SK-N-SH (cell line): Measurements from ENCODE around the gene OGFOD2. TPM values are rescaled to one million over a fixed set of nuclear protein-coding genes. Genes with fewer than 3 reads are reported as not detected.

Experiments
- CTCF ChIA-PET: fragments of 300-600, 350-600 bp; formaldehyde crosslinking; extraction: SDS; loops from one replicate; lab custom pipeline; 2021; lab: Yijun Ruan, JAX
- POLR2A ChIA-PET: fragments of 350-600 bp; sonication (Branson Sonifier 250); formaldehyde crosslinking; extraction: SDS; loops from one replicate; lab custom pipeline; 2020; ENCODE audit warnings: antibody characterized with exemption, inconsistent platforms; lab: Yijun Ruan, JAX
- DNase-seq: peaks from one replicate; pipeline ENCODE4 v3.0.0; 2012
- H2AFZ ChIP-seq: fragments of 200-600 bp; sonication (generic); 2 replicates; pipeline ENCODE4 v1.8.1; 2016; ENCODE audit warnings: antibody characterized with exemption, mild to moderate bottlenecking, low read depth
- H3F3A ChIP-seq: fragments of 200-600 bp; sonication (generic); replicated peaks from 2 replicates; pipeline ENCODE3; 2016; ENCODE audit warnings: antibody characterized with exemption, mild to moderate bottlenecking; ENCODE audit not compliant: insufficient read depth
- H3K27ac ChIP-seq, 2 experiments: fragments of 200-500 bp in 1 of 2; fragments of 200-600 bp in 1 of 2; sonication (Bioruptor generic) in 1 of 2; sonication (generic), shearing (Covaris generic) in 1 of 2; 2 replicates each; pipeline versions ENCODE4 v1.5.1 to v1.6.1; 2014 to 2016; ENCODE audit warnings: low read depth in 2 of 2, inconsistent platforms in 1 of 2, low read length in 1 of 2, mild to moderate bottlenecking in 1 of 2, mixed read lengths in 1 of 2
- H3K27me3 ChIP-seq: fragments of 200-600 bp; sonication (generic), shearing (Covaris generic); 2 replicates; pipeline ENCODE4 v1.6.1; 2016; ENCODE audit warnings: mixed run types; ENCODE audit not compliant: insufficient read depth
- H3K36me3 ChIP-seq, 2 experiments: fragments of 200-500 bp in 1 of 2; fragments of 200-600 bp in 1 of 2; sonication (Bioruptor generic) in 1 of 2; sonication (generic) in 1 of 2; replicated peaks in 1 of 2; 2 replicates each; pipeline versions ENCODE3 to v1.5.1; 2014 to 2016; ENCODE audit warnings: low read length in 1 of 2, mild to moderate bottlenecking in 1 of 2; ENCODE audit not compliant: insufficient read depth in 2 of 2, control insufficient read depth in 1 of 2
- H3K4me1 ChIP-seq, 2 experiments: fragments of 200-500 bp in 1 of 2; fragments of 200-600 bp in 1 of 2; sonication (Bioruptor generic) in 1 of 2; sonication (generic), shearing (Covaris generic) in 1 of 2; 2 replicates each; pipeline versions ENCODE4 v1.5.1 to v1.6.1; 2014 to 2016; ENCODE audit warnings: low read depth in 1 of 2, low read length in 1 of 2, mixed run types in 1 of 2; ENCODE audit not compliant: insufficient read depth in 2 of 2, control insufficient read depth in 1 of 2
- H3K4me2 ChIP-seq: fragments of 200-600 bp; sonication (generic), shearing (Covaris generic); 2 replicates; pipeline ENCODE4 v1.6.1; 2017; ENCODE audit warnings: mixed run types
- H3K4me3 ChIP-seq, 2 experiments: fragments of 200-500 bp in 1 of 2; fragments of 200-600 bp in 1 of 2; sonication (Bioruptor generic) in 1 of 2; sonication (generic), shearing (Covaris generic) in 1 of 2; 2 replicates each; pipeline versions ENCODE4 v1.5.1 to v1.8.1; 2014 to 2016; ENCODE audit warnings: low read depth in 2 of 2, inconsistent platforms in 1 of 2, low read length in 1 of 2, mild to moderate bottlenecking in 1 of 2, mixed read lengths in 1 of 2, moderate library complexity in 1 of 2
- H3K79me2 ChIP-seq: fragments of 200-600 bp; sonication (generic); 2 replicates; pipeline ENCODE4 v1.8.1; 2017; ENCODE audit warnings: mild to moderate bottlenecking; ENCODE audit not compliant: insufficient read depth
- H3K9ac ChIP-seq: fragments of 200-600 bp; sonication (generic); 2 replicates; pipeline ENCODE4 v1.6.1; 2017; ENCODE audit warnings: mixed run types
- H3K9me2 ChIP-seq: fragments of 200-600 bp; sonication (generic); 2 replicates; pipeline ENCODE4 v1.6.1; 2017; ENCODE audit warnings: mixed run types
- H3K9me3 ChIP-seq: fragments of 200-600 bp; sonication (generic); 2 replicates; pipeline ENCODE4 v1.6.1; 2017; ENCODE audit warnings: mixed run types, mild to moderate bottlenecking, moderate library complexity
- H4K20me1 ChIP-seq: fragments of 200-600 bp; sonication (generic); 2 replicates; pipeline ENCODE4 v1.6.1; 2017; ENCODE audit warnings: mild to moderate bottlenecking, mixed run types; ENCODE audit not compliant: insufficient read depth
- ELF1 ChIP-seq: IDR thresholded peaks from 2 replicates; pipeline ENCODE4 v1.4.0; 2012
- GATA2 ChIP-seq: sonication (generic); formaldehyde crosslinking; IDR thresholded peaks from 2 replicates; pipeline ENCODE4 v1.5.0; 2020; ENCODE audit warnings: mild to moderate bottlenecking, missing genetic modification reagents
- IRF3 ChIP-seq: fragments of 150-350 bp; IDR thresholded peaks from 2 replicates; pipeline ENCODE4 v1.6.1; 2016; ENCODE audit warnings: mild to moderate bottlenecking, low read depth, low read length
- JUND ChIP-seq: IDR thresholded peaks from 2 replicates; pipeline ENCODE4 v1.4.0; 2012
- NFIC ChIP-seq: IDR thresholded peaks from 2 replicates; pipeline ENCODE4 v1.4.0; 2012; ENCODE audit warnings: borderline replicate concordance
- REST ChIP-seq: IDR thresholded peaks from 2 replicates; pipeline ENCODE4 v1.6.1; 2012; ENCODE audit warnings: mild to moderate bottlenecking, low read depth, low read length, moderate library complexity
- RXRA ChIP-seq: IDR thresholded peaks from 2 replicates; pipeline ENCODE4 v1.4.0; 2012; ENCODE audit warnings: low read depth, mild to moderate bottlenecking, borderline replicate concordance
- TCF12 ChIP-seq: IDR thresholded peaks from 2 replicates; pipeline ENCODE4 v1.4.0; 2012
- YY1 ChIP-seq: IDR thresholded peaks from 2 replicates; pipeline ENCODE4 v1.4.0; 2012; ENCODE audit warnings: low read depth, mild to moderate bottlenecking
- ZBTB33 ChIP-seq: IDR thresholded peaks from 2 replicates; pipeline ENCODE4 v1.4.0; 2012; ENCODE audit warnings: low read depth, borderline replicate concordance
- WGBS: methylation state at CpG from one replicate; pipeline ENCODE4 v1.1.6; 2017; ENCODE audit warnings: low lambda C conversion rate; 5-methylcytosine and 5-hydroxymethylcytosine counted together
- polyA plus RNA-seq, 3 experiments: library from polyadenylated mRNA; depleted of rRNA; stranded (reverse); fragments of >200 nt; gene quantifications; 2 replicates each; pipeline ENCODE4 v1.2.3, GENCODE V29; 2012

OGFOD2 gene
- polyA plus RNA-seq, 1 of the 3 experiments (the other 2 are of a cell fraction) = 22.0 TPM

GRCh38 chr12:122982963-122983788 lies 8.1 kb downstream of the OGFOD2 start:
- no peak overlapping the region; the same call in 1 of the 2 replicates for H3K4me2 ChIP-seq
- no peak for DNase-seq
- no peak for TF ChIP-seq NFIC
- TF ChIP-seq GATA2 = no peak
- no peak for TF ChIP-seq RXRA
- no peak for TF ChIP-seq JUND
- no peak for TF ChIP-seq TCF12
- TF ChIP-seq YY1 = no peak
- no peak for TF ChIP-seq ELF1
- no peak for TF ChIP-seq IRF3
- no peak for TF ChIP-seq REST
- no peak for TF ChIP-seq ZBTB33
- no peak overlapping the region; a peak in 1 of 4 replicates for H3K27ac ChIP-seq
- CTCF ChIA-PET = interaction anchor here (1.3 to 5.0 kb wide), 2 partner anchors 60 to 255 kb away, joined by 3 to 25 read pairs; no protein-coding TSS in a partner anchor
- peaks cover 0 to 20% of the 10 kb centered on the region in 2 experiments for H3K36me3 ChIP-seq
- H3K4me1 ChIP-seq = peaks cover 13 to 33% of the 10 kb centered on the region in 2 experiments; a peak in 3 of 4 replicates
- H3K79me2 ChIP-seq = peaks cover 48% of the 10 kb centered on the region; the same call in 1 of the 2 replicates
- H4K20me1 ChIP-seq = peaks cover 10% of the 10 kb centered on the region; the same call in 1 of the 2 replicates
- WGBS = 94% methylated on average over 16 of the region's 21 CpGs
- no peaks in the 10 kb centered on the region for H3K9me3 ChIP-seq
- H3K27me3 ChIP-seq = no peaks in the 10 kb centered on the region
- no peak overlapping the region for H3K4me3 ChIP-seq
- POLR2A ChIA-PET = interaction anchor here (2.1 kb wide), 1 partner anchor 8 kb away, joined by 9 read pairs; the partner anchor contains the start of gene OGFOD2
- no peak overlapping the region for H2AFZ ChIP-seq
- peaks cover 7% of the 10 kb centered on the region for H3F3A ChIP-seq
- no peaks in the 10 kb centered on the region for H3K9me2 ChIP-seq
- H3K9ac ChIP-seq = no peak overlapping the region
